Kidney (tissue), 14 donors: ENCODE measurements around the gene DMBX1. TPM values are rescaled to one million over a fixed set of nuclear protein-coding genes. Genes with fewer than 3 reads are reported as not detected.

Experiments used
- DNase-seq, 5 donors: peaks; one replicate each; pipeline ENCODE4 v3.0.0-alpha.2; 2013 to 2020
- FAIRE-seq: peaks from 2 replicates; lab custom pipeline; 2012; peaks lifted over from hg19 to GRCh38; lab: Jason Lieb, UNC
- H3K27ac ChIP-seq, 2 donors: one replicate each; pipeline ENCODE4 v1.7.0; 2013; ENCODE audit warnings: low read depth in 2 of 2, low read length in 2 of 2, inconsistent platforms in 1 of 2
- H3K27me3 ChIP-seq: one replicate; pipeline ENCODE4 v1.7.1; 2013; ENCODE audit warnings: low read length, inconsistent platforms; ENCODE audit not compliant: control insufficient read depth, insufficient read depth
- H3K36me3 ChIP-seq, 3 donors: one replicate each; pipeline versions ENCODE4 v1.7.0 to v1.7.1; 2013; ENCODE audit warnings: low read length in 3 of 3, control low read depth in 1 of 3, inconsistent platforms in 1 of 3; ENCODE audit not compliant: insufficient read depth in 3 of 3, control insufficient read depth in 2 of 3
- H3K4me1 ChIP-seq, 3 donors: one replicate each; pipeline versions ENCODE4 v1.7.0 to v1.7.1; 2013; ENCODE audit warnings: low read length in 3 of 3, inconsistent platforms in 1 of 3, low read depth in 1 of 3; ENCODE audit not compliant: control insufficient read depth in 2 of 3, insufficient read depth in 2 of 3
- H3K4me3 ChIP-seq, 3 donors: one replicate each; pipeline versions ENCODE4 v1.7.0 to v1.8.1; 2013; ENCODE audit warnings: low read length in 3 of 3, control low read depth in 1 of 3, inconsistent platforms in 1 of 3
- H3K9ac ChIP-seq, 3 donors: one replicate each; pipeline versions ENCODE4 v1.7.0 to v1.7.1; 2013; ENCODE audit warnings: low read length in 3 of 3, control low read depth in 1 of 3, inconsistent platforms in 1 of 3
- H3K9me3 ChIP-seq, 3 donors: one replicate each; pipeline versions ENCODE4 v1.7.0 to v1.7.1; 2013; ENCODE audit warnings: low read length in 3 of 3, control low read depth in 1 of 3, inconsistent platforms in 1 of 3; ENCODE audit not compliant: control insufficient read depth in 2 of 3, insufficient read depth in 1 of 3
- CTCF ChIP-seq: IDR thresholded peaks from 3 replicates; pipeline ENCODE4 v1.5.1; 2012; ENCODE audit warnings: mild to moderate bottlenecking, moderate library complexity, borderline replicate concordance; ENCODE audit not compliant: insufficient read depth; ENCODE audit errors: extremely low read depth
- intact Hi-C: fragments of 100-400 bp; cut with DNase I; formaldehyde crosslinking; loops from one replicate; pipeline ENCODE4 v1.11.1; 2022
- polyA plus RNA-seq: library from polyadenylated mRNA; stranded (reverse); fragments of 350-450 nt; fragmentation: Illumina TruSeq; extraction: RNeasy Lipid Tissue Mini Kit (QIAGEN cat#74804); gene quantifications from one replicate; pipeline ENCODE4 v1.2.3, GENCODE V29; 2014; ENCODE audit warnings: low read depth, low replicate concordance; ENCODE audit not compliant: insufficient read depth
- total RNA-seq: library from RNA; stranded (reverse); fragmentation: NEBNext Ultra II Directional; extraction: Animal tissue kit (Norgen Biotek cat#: 25700); gene quantifications from one replicate; pipeline ENCODE4 v1.2.1, GENCODE V29; 2021
- donor health status: control.
- donor health status: control.
- donor health status: control.
- donor health status: control.
- donor health status: control.
- donor health status: DM: yes; HTN: yes; CAD: no.
- donor health status: Normal renal cell carcinoma (clear cell type).

DMBX1 gene
- total and polyA plus RNA-seq, 2 donors from 2014 or later = not detected

- H3K4me3 ChIP-seq = no peak overlapping the region
- H3K9me3 ChIP-seq = no peaks in the 10 kb centered on the region
- peaks cover 2% of the 10 kb centered on the region for H3K27me3 ChIP-seq
- peaks cover 0 to 6% (median 0%) of the 10 kb centered on the region in 3 donors for H3K4me1 ChIP-seq
- H3K36me3 ChIP-seq = no peaks in the 10 kb centered on the region
- DNase-seq (peak in 1 of 5 donors; percentile 28), FAIRE-seq (no peak)
- no peak overlapping the region for H3K27ac ChIP-seq
- no peak overlapping the region for H3K9ac ChIP-seq
- intact Hi-C loops = no loop called here
- no peak for TF ChIP-seq CTCF
Observed at GRCh38 chr1:46513536-46513935, 23.9 kb downstream of the DMBX1 start.

- Histone ChIP-seq H3K27ac (no peak overlapping the region), H3K36me3 (no peaks in the 10 kb centered on the region), H3K9me3 (no peaks in the 10 kb centered on the region), H3K9ac (no peak overlapping the region), H3K4me1 (peaks cover 0 to 6% (median 0%) of the 10 kb centered on the region in 3 donors), H3K27me3 (peaks cover 4% of the 10 kb centered on the region), H3K4me3 (no peak overlapping the region)
- DNase-seq = peak in 1 of 5 donors; percentile 37
- no peak for TF ChIP-seq CTCF
- no peak for FAIRE-seq
- intact Hi-C loops = no loop called here
Observed at GRCh38 chr1:46515576-46515975, 25.9 kb downstream of the DMBX1 start.

- Histone ChIP-seq H3K9me3 (no peaks in the 10 kb centered on the region), H3K4me3 (no peak overlapping the region), H3K27me3 (peaks cover 4% of the 10 kb centered on the region), H3K36me3 (no peaks in the 10 kb centered on the region), H3K4me1 (peaks cover 0 to 6% (median 0%) of the 10 kb centered on the region in 3 donors), H3K27ac (no peak overlapping the region), H3K9ac (no peak overlapping the region)
- FAIRE-seq (no peak), DNase-seq (peak in 1 of 5 donors; percentile 22)
- no peak for TF ChIP-seq CTCF
- intact Hi-C loops = no loop called here
Observed at GRCh38 chr1:46516200-46516950, 26.7 kb downstream of the DMBX1 start.
